ENCODE data around the gene TNRC18. TPM values are rescaled to one million over a fixed set of nuclear protein-coding genes. Genes with fewer than 3 reads are reported as not detected.
A peak's percentile ranks its signal among the peaks of the same experiment; 100 is the strongest.

TNRC18 gene
- polyA plus RNA-seq, 1 of the 3 experiments (the other 2 are of a cell fraction): 34.4 TPM

- TF ChIP-seq USF2 (IDR thresholded peaks at IDR 0.05; ENCODE audit: borderline replicate concordance, low read depth, low read length) (no peak), ELF1 (IDR thresholded peaks at IDR 0.05) (peak; percentile 59; the same call in 1 of the 2 replicates), GATA2 (CRISPR knock-in tag; IDR thresholded peaks at IDR 0.05) (no peak), TCF12 (IDR thresholded peaks at IDR 0.05) (peak; percentile 64), ZBTB33 (IDR thresholded peaks at IDR 0.05; ENCODE audit: borderline replicate concordance, low read depth) (peak; percentile 29; the same call in 1 of the 2 replicates), YY1 (IDR thresholded peaks at IDR 0.05; ENCODE audit: low read depth) (peak; percentile 19; the same call in 1 of the 2 replicates), MAX (IDR thresholded peaks at IDR 0.05; ENCODE audit: low read depth) (no peak), RFX5 (IDR thresholded peaks at IDR 0.05; ENCODE audit: low read length) (no peak), SMC3 (IDR thresholded peaks at IDR 0.05; ENCODE audit: low read depth, low read length) (no peak), FOXJ3 (CRISPR knock-in tag; IDR thresholded peaks at IDR 0.05) (peak; percentile 61; the same call in 1 of the 2 replicates), PBX3 (IDR thresholded peaks at IDR 0.05) (peak; percentile 72), IRF3 (IDR thresholded peaks at IDR 0.05; ENCODE audit: low read depth, low read length) (no peak), FOSL2 (IDR thresholded peaks at IDR 0.05; ENCODE audit: borderline replicate concordance, low read depth) (no peak), RAD21 (IDR thresholded peaks at IDR 0.05; ENCODE audit: low read length) (no peak), CTCF (IDR thresholded peaks at IDR 0.05) (no peak; the same call in 1 of the 2 replicates)
Measured at GRCh38 chr7:5425507-5426225, 2.0 kb upstream of the TNRC18 start (continued).

All from SK-N-SH (cell line).